GM12878 (cell line): ENCODE results near the gene GNAT1. TPM values are rescaled to one million over a fixed set of nuclear protein-coding genes. Genes with fewer than 3 reads are reported as not detected.

Source experiments
- ATAC-seq: fragments of 200-7000 bp; cut with Tn5 transposase; 3 replicates; pipeline ENCODE4 v1.9.1; 2020; ENCODE audit warnings: mild to moderate bottlenecking, moderate library complexity
- BruUV-seq: library from RNA; stranded (reverse); fragments of 400-500 nt; replicated peaks from 2 replicates; lab custom pipeline; 2021; lab: Mats Ljungman, UMichigan
- CTCF ChIA-PET: fragments of 300-600 bp; sonication (Branson Sonifier 250); formaldehyde crosslinking; extraction: SDS; loops from one replicate; lab custom pipeline; 2021; ENCODE audit warnings: inconsistent platforms; lab: Yijun Ruan, JAX
- POLR2A ChIA-PET: fragments of 350-600 bp; formaldehyde crosslinking; extraction: SDS; loops from one replicate; lab custom pipeline; 2021; ENCODE audit warnings: inconsistent platforms; lab: Charles Lee
- RAD21 ChIA-PET: fragments of 300-600 bp; sonication (Branson Sonifier 250); formaldehyde crosslinking; loops from one replicate; lab custom pipeline; 2023; ENCODE audit warnings: antibody characterized with exemption; ENCODE audit not compliant: unreplicated experiment; lab: Charles Lee
- SMC1A ChIA-PET: fragments of 300-600 bp; sonication (Branson Sonifier 250); formaldehyde crosslinking; loops from one replicate; lab custom pipeline; 2023; ENCODE audit not compliant: unreplicated experiment, uncharacterized antibody; lab: Charles Lee
- DNase-seq: peaks from one replicate; pipeline ENCODE4 v3.0.0-alpha.2; 2011; ENCODE audit warnings: low read depth, low spot score
- FAIRE-seq: peaks from 3 replicates; lab custom pipeline; 2011; peaks lifted over from hg19 to GRCh38; lab: Jason Lieb, UNC
- H2AFZ ChIP-seq: 2 replicates; pipeline ENCODE4 v1.6.0; 2011; ENCODE audit warnings: low read depth, low read length, control low read depth; ENCODE audit not compliant: control insufficient read depth
- H3K27ac ChIP-seq: 2 replicates; pipeline ENCODE4 v1.5.1; 2011; ENCODE audit warnings: control low read depth; ENCODE audit not compliant: control insufficient read depth, insufficient read depth
- H3K27me3 ChIP-seq, 2 experiments: replicated peaks in 1 of 2; 2 replicates each; pipeline versions ENCODE4 v1.6.0 to v1.6.1; 2011; ENCODE audit warnings: low read length in 1 of 2; ENCODE audit not compliant: control insufficient read depth in 2 of 2, insufficient read depth in 2 of 2
- H3K36me3 ChIP-seq, 2 experiments: 2 replicates each; pipeline ENCODE4 v1.5.1; 2011; ENCODE audit warnings: low read length in 1 of 2; ENCODE audit not compliant: control insufficient read depth in 2 of 2, insufficient read depth in 2 of 2
- H3K4me1 ChIP-seq: 2 replicates; pipeline ENCODE4 v1.6.1; 2011; ENCODE audit warnings: mild to moderate bottlenecking, low read length, moderate library complexity, mixed read lengths; ENCODE audit not compliant: control insufficient read depth, insufficient read depth
- H3K4me2 ChIP-seq: 2 replicates; pipeline ENCODE4 v1.6.0; 2011; ENCODE audit warnings: control low read depth; ENCODE audit not compliant: control insufficient read depth, insufficient read depth
- H3K4me3 ChIP-seq: fragments of 200-600 bp; sonication (generic); 2 replicates; pipeline ENCODE4 v1.5.1; 2016
- H3K79me2 ChIP-seq: 2 replicates; pipeline ENCODE4 v1.6.0; 2011; ENCODE audit warnings: low read length; ENCODE audit not compliant: control insufficient read depth, insufficient read depth
- H3K9ac ChIP-seq: 2 replicates; pipeline ENCODE4 v1.8.0; 2011; ENCODE audit warnings: low read length, control low read depth, mixed read lengths; ENCODE audit not compliant: control insufficient read depth, insufficient read depth
- H3K9me3 ChIP-seq: replicated peaks from 3 replicates; pipeline ENCODE4 v1.5.1; 2011; ENCODE audit warnings: mild to moderate bottlenecking, low read length; ENCODE audit not compliant: control insufficient read depth, insufficient read depth
- H4K20me1 ChIP-seq: 2 replicates; pipeline ENCODE4 v1.6.0; 2011; ENCODE audit not compliant: control insufficient read depth, insufficient read depth
- ATF7 ChIP-seq: fragments of 450-650 bp; IDR thresholded peaks from 2 replicates; pipeline ENCODE4 v1.6.1; 2016; ENCODE audit warnings: low read depth, mild to moderate bottlenecking
- BHLHE40 ChIP-seq, 2 experiments: fragments of 450-650 bp in 1 of 2; IDR thresholded peaks; 2 replicates each; pipeline ENCODE4 v1.6.1; 2011 to 2017; ENCODE audit warnings: low read depth in 2 of 2, borderline replicate concordance in 1 of 2, improper control_type of control experiment in 1 of 2, low read length in 1 of 2, mild to moderate bottlenecking in 1 of 2
- BRCA1 ChIP-seq: IDR thresholded peaks from 2 replicates; pipeline ENCODE4 v1.6.1; 2011; ENCODE audit warnings: low read depth, low read length, improper control_type of control experiment
- MAX ChIP-seq: IDR thresholded peaks from 2 replicates; pipeline ENCODE4 v1.6.1; 2012; ENCODE audit warnings: low read depth, low read length, improper control_type of control experiment
- MTA3 ChIP-seq: IDR thresholded peaks from 2 replicates; pipeline ENCODE4 v1.6.1; 2012; ENCODE audit warnings: low read length, inconsistent platforms, borderline replicate concordance
- NFYA ChIP-seq: IDR thresholded peaks from 2 replicates; pipeline ENCODE4 v1.6.1; 2011; ENCODE audit warnings: low read depth, mild to moderate bottlenecking, low read length, improper control_type of control experiment, borderline replicate concordance
- POLR2AphosphoS5 ChIP-seq: IDR thresholded peaks from 2 replicates; pipeline ENCODE4 v1.6.1; 2011; ENCODE audit warnings: mild to moderate bottlenecking, low read length, inconsistent platforms
- ZNF207 ChIP-seq: fragments of 450-650 bp; IDR thresholded peaks from 2 replicates; pipeline ENCODE4 v1.6.1; 2014; ENCODE audit warnings: antibody characterized with exemption, mild to moderate bottlenecking, borderline replicate concordance
- WGBS: methylation state at CpG from one replicate; pipeline ENCODE4 v1.1.6; 2016; ENCODE audit warnings: low lambda C conversion rate; ENCODE audit not compliant: insufficient replicate concordance, insufficient coverage; ENCODE audit errors: missing lambda C conversion rate; 5-methylcytosine and 5-hydroxymethylcytosine counted together
- in situ Hi-C: fragments of 300-500 bp; cut with MboI; formaldehyde crosslinking; loops from 9 replicates; pipeline ENCODE4 v1.14.3; 2018; ENCODE audit warnings: mixed read lengths
- intact Hi-C: fragments of 100-400 bp; cut with micrococcal nuclease; formaldehyde crosslinking; loops from one replicate; pipeline ENCODE4 v1.14.2; 2022; ENCODE audit not compliant: unreplicated experiment
- polyA plus RNA-seq, 11 experiments: library from polyadenylated mRNA; depleted of rRNA in 4 of 11; unstranded in 6 of 11; stranded (reverse) in 5 of 11; fragments of >200 nt; fragmentation: Nextera tagmentation in 4 of 11; fragmentation: Illumina TruSeq in 1 of 11; extraction: Ambion mirVana in 4 of 11; extraction: Trizol in 1 of 11; gene quantifications; 1 replicate in 1 of 11; 2 replicates in 10 of 11; pipeline versions ENCODE4 v1.2.1 to v1.2.3, GENCODE V29; 2011 to 2016; ENCODE audit warnings: inconsistent platforms in 2 of 11, missing spikeins in 2 of 11, low read depth in 1 of 11
- total RNA-seq, 4 experiments: library from RNA; depleted of rRNA in 3 of 4; stranded (reverse); fragments of >200 nt in 3 of 4; fragmentation: Illumina TruSeq in 1 of 4; extraction: Trizol in 1 of 4; gene quantifications; 2 replicates each; pipeline versions ENCODE4 v1.2.1 to v1.2.3, GENCODE V29; 2013 to 2021
- TF ChIP-seq, protein P1 (sequence below): fragments of 450-650 bp; IDR thresholded peaks from 2 replicates; pipeline ENCODE4 v1.6.1; 2017; ENCODE audit warnings: antibody characterized with exemption, mild to moderate bottlenecking, moderate library complexity

GNAT1 gene
- total and polyA plus RNA-seq, 10 of the 15 experiments (the other 5 are each of a cell fraction or from before 2014, with no cell fraction given): not detected

DNA sequence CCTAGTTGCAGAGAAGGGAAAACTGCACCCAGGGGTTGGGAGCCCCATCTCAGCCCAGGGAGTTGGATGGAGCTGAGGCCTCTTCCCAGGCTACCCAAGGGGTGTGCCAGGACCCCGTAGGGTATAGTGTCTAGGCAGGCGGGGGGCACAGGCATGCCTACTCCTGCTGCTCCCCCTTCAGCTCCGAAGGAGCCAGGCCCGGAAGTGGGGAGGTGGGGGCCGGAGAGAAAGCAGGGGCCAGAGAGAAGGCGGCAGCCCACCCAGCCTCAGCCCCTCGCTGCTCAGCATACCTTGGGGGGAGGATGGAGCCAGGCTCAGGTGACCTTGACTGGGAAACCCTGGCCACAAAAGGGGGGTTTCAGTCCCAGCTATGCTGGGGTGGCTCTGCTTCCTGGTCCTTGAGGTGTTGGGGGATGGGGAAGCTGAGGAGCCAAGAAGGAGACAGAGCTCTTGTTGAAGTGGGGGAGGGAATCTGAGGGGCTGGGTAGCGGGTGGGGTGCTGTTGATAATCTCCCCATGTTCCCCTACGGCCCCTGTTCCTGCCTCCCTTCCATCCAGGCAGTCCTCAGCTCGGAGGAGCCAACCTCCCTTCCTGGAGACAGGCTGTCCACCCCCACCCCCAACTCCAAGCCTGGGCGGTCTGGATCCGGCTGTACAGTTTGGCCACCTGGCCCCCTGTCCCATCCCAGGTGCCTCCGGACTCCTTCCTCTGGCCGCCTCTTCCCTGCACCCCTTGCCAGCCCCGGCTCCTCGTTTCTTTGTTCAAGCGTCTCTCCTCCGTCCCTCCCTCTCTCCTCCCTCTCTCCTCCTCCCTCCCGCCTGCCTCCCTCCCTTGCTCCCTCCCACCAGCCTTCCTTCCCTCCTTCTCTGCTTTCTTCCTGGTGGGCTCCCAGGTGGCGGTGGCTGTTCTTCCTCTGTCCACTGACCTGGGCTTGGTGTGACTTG, 34.6 kb upstream of the GNAT1 start:
- TF ChIP-seq BHLHE40 (IDR thresholded peaks at IDR 0.05; ENCODE audit: borderline replicate concordance in 1 of 2, low read depth in 2 of 2, low read length in 1 of 2) (no peak), NFYA (no peak), POLR2AphosphoS5 (no peak), MTA3 (no peak), ATF7 (no peak), ZNF207 (no peak), BRCA1 (no peak), MAX (no peak)
- TF ChIP-seq, protein P1, sequence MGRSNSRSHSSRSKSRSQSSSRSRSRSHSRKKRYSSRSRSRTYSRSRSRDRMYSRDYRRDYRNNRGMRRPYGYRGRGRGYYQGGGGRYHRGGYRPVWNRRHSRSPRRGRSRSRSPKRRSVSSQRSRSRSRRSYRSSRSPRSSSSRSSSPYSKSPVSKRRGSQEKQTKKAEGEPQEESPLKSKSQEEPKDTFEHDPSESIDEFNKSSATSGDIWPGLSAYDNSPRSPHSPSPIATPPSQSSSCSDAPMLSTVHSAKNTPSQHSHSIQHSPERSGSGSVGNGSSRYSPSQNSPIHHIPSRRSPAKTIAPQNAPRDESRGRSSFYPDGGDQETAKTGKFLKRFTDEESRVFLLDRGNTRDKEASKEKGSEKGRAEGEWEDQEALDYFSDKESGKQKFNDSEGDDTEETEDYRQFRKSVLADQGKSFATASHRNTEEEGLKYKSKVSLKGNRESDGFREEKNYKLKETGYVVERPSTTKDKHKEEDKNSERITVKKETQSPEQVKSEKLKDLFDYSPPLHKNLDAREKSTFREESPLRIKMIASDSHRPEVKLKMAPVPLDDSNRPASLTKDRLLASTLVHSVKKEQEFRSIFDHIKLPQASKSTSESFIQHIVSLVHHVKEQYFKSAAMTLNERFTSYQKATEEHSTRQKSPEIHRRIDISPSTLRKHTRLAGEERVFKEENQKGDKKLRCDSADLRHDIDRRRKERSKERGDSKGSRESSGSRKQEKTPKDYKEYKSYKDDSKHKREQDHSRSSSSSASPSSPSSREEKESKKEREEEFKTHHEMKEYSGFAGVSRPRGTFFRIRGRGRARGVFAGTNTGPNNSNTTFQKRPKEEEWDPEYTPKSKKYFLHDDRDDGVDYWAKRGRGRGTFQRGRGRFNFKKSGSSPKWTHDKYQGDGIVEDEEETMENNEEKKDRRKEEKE: no peak
- in situ Hi-C loops: no loop called here
- ATAC-seq: no peak
- SMC1A ChIA-PET: no interaction called here
- H3K4me3 ChIP-seq: no peak overlapping the region
- no peak overlapping the region for H3K4me2 ChIP-seq
- no peak for DNase-seq
- H3K79me2 ChIP-seq: no peaks in the 10 kb centered on the region
- FAIRE-seq: no peak
- CTCF ChIA-PET: no interaction called here
- BruUV-seq: no TSS peak
- intact Hi-C loops: no loop called here
- RAD21 ChIA-PET: no interaction called here
- H3K27me3 ChIP-seq: peaks cover 8 to 14% of the 10 kb centered on the region in 2 experiments
- no peak overlapping the region for H2AFZ ChIP-seq
- H3K4me1 ChIP-seq: no peaks in the 10 kb centered on the region; the same call in 1 of the 2 replicates
- H3K27ac ChIP-seq: no peak overlapping the region
- no peaks in the 10 kb centered on the region for H3K36me3 ChIP-seq
- no peaks in the 10 kb centered on the region for H3K9me3 ChIP-seq
- 50% methylated on average over 18 of the region's 20 CpGs for WGBS
- H3K9ac ChIP-seq: no peak overlapping the region
- POLR2A ChIA-PET: no interaction called here
- no peaks in the 10 kb centered on the region for H4K20me1 ChIP-seq
